GM18520 (cell line): ENCODE data around the gene SPATA31E1.
"Not testable (repeated sequence)": the region's sequence is repeated elsewhere in the genome, so short reads cannot be mapped to it uniquely, and the experiment has no call there.

Experiments used
- ATAC-seq: cut with Tn5 transposase; IDR thresholded peaks from one replicate; pipeline ENCODE4 v1.9.1; 2021; ENCODE audit not compliant: unreplicated experiment

Gene SPATA31E1

DNA sequence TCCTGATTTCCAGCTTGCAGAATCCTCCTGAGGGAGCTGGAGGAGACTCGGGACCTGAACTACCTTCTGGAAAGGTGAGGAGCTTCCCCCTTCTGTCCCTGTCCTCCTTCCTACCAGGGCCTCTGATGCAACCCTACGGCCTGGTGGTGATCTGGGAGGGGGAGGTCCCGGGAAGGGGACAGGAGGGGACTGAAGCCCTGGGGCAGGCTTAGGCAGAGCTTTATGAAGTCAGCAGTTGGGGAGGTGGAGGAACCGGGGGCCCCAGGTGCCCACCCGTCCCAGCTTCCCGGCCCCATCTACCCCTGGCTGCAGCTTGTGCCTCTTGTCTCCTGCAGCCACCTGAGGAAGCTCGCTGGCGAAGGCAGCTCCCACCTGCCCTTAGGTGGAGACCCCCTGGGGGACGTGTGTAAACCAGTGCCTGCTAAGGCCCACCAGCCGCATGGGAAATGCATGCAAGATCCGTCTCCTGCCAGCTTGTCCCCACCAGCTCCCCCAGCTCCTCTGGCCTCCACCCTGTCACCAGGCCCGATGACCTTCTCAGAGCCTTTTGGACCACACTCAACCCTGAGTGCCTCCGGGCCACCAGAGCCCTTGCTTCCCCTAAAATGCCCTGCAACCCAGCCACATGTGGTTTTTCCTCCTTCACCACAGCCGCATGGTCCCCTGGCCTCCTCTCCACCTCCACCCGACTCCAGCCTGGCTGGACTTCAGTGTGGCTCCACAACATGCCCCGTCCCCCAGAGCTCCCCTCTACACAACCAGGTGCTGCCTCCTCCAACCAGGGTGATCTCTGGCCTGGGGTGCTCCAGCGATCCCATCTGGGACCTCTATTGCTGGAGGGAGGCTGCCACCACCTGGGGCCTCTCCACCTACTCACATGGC is 2.1 kb downstream of the SPATA31E1 start:
- no peak for ATAC-seq

DNA sequence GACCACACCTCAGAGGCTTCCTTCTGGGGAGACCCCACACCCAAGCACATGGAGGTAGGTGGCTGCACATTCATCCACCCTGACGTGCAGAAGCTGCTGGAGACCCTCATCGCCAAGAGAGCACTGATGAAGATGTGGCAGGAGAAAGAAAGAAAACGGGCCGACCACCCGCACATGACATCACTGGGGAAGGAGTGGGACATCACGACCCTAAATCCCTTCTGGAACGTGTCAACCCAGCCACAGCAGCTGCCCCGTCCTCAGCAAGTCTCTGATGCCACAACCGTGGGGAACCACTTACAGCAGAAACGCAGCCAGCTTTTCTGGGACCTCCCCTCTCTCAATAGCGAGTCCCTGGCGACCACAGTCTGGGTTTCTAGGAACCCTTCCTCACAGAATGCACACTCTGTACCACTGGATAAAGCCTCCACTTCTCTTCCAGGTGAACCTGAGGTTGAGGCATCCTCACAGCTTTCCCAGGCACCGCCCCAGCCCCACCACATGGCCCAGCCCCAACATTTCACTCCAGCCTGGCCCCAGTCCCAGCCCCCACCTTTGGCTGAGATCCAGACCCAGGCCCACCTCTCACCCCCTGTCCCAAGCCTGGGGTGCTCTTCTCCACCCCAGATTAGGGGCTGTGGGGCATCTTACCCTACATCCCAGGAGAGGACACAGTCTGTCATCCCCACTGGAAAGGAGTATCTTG is 3.0 kb downstream of the SPATA31E1 start:
- no peak for ATAC-seq

DNA sequence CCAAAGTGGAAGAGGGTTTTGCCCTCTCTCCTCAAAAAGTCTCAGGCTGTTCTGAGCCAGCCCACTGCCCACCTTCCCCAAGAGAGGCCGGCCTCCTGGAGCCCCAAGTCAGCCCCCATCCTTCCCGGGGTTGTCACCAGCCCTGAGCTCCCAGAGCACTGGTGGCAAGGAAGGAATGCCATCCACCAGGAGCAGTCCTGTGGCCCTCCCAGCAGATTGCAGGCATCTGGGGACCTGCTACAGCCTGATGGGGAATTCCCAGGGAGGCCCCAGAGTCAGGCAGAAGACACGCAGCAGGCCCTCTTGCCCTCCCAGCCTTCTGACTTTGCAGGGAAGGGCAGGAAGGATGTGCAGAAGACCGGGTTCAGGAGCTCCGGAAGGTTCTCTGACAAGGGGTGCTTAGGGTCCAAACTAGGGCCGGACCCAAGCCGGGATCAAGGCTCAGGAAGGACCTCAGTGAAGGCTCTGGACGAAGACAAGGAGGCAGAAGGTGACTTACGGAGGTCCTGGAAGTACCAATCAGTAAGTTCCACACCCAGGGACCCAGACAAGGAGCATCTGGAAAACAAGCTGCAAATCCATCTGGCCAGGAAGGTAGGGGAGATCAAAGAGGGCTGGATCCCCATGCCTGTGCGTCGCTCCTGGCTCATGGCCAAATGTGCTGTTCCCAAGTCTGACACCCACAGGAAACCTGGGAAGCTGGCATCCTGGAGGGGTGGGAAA is 3.7 kb downstream of the SPATA31E1 start:
- ATAC-seq = no peak

DNA sequence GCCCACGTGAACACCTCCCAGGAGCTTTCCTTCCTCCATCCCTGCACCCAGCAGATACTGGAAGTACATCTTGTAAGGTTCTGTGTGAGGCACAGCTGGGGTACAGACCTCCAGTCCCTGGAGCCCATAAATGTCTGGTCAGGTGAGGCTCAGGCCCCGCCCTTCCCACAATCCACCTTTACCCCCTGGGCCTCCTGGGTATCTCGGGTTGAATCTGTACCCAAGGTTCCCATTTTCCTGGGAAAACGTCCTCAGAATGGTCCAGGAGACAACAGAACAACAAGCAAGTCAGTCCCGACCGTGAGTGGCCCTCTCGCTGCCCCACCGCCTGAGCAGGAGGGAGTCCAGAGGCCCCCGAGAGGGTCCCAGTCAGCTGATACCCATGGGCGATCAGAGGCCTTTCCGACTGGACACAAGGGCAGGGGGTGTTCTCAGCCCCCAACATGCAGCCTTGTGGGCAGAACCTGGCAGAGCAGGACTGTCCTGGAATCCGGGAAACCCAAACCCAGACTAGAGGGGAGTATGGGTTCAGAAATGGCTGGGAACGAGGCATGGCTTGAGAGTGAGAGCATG is 4.3 kb downstream of the SPATA31E1 start:
- ATAC-seq = no peak

DNA sequence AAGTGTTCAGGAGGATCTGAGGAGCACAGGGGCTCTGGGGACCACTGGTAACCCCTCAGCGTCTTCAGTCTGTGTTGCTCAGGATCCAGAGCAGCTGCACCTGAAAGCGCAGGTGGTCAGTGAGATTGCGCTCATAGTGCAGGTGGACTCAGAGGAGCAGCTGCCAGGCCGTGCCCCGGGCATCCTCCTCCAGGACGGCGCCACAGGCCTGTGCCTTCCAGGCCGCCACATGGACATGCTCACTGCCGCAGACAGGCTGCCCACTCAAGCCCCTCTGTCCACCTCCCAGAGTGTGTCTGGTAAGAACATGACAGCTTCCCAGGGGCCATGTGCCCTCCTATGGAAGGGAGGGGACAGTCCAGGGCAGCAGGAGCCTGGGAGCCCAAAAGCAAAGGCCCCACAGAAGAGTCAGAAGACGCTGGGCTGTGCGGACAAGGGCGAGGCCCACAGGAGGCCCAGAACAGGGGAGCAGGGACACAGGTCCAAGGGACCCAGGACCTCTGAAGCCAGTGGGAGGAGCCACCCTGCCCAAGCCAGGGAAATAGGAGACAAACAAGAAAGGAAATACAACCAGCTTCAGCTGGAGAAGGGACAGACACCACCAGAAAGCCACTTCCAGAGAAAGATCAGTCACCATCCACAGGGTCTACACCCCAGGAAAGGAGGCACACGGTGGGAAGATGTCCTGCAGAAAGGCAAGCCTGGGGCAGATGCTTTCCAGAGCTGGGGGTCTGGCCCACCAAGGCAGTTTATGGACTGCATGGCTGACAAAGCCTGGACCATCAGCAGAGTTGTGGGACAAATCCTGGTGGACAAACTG is 5.2 kb downstream of the SPATA31E1 start:
- ATAC-seq = no peak

DNA sequence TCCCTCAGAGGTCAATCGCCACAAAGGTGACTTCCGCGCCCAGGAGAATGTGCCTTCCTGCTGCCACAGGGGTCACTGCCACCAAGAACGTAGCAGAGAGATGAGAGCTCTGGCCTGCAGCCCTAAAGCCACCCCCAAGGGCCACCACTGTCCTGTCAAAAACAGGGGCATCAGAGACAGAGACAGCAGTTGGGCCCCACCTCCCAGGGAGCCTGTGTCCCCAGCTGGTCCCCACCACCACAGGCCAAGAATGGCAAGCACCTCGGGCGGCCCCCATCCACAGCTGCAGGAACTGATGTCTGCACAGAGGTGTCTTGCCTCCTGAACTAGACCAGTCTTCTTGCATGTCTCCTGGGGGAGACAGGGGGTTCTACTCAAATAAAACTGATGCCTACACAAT is 5.8 kb downstream of the SPATA31E1 start:
- ATAC-seq = no peak

DNA sequence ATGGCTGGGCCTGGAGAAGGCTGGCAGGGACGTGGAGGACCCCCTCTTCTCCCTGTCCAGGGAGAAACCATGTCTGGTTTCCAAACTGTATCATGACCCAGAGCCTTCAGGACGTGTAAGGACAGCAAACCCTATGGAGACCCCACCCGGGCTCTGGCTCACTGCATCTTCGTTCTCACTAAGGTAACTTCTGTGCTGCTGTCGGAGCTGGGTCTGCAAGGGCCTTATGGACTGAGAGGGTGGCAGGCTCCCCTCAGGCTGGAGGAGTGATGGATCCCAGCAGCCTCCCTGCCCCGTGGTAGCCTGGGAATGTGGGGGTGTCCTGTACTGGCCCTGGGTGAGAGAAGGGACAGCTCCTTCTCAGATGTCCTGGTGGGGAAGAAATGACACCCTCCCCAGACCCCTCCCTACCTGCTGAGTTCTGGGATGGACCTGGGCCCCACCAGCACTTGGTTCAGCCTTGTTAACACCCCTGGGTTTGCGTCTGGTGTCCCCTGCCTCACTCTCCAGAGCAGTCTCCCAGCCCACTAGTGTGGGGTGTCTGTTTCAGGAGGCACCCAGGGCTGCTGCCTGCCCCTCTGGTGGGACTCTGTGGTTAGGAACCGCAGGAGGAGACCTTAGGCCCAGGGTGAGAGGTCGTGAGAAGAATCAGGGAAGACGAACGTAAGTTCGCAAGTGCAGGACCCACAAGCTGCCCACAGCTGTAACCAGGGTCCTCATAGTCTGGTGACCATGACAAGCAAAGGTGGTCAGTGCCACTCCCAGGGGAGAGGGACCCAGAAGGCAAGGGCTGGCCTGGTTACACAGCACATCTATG is 6.6 kb downstream of the SPATA31E1 start:
- ATAC-seq = no peak

DNA sequence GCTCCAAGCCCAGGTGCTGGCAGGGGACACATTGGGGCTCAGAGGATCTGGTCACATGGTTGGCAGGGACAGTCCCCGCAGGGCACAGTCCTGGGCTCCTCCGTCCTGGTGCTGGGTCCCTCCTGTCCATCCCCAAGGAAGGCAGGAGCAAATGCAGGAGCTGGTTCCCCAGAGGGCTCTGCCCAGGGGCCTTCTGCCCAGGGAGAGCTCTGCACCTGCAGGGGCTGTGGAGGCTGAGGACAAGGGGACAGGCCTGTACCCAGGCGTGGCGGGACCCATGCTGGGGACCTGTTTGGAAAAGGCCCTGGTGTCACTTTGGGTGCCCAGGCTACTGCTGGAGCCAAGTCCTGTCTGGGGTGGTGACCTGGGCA is 7.2 kb downstream of the SPATA31E1 start:
- no peak for ATAC-seq

DNA sequence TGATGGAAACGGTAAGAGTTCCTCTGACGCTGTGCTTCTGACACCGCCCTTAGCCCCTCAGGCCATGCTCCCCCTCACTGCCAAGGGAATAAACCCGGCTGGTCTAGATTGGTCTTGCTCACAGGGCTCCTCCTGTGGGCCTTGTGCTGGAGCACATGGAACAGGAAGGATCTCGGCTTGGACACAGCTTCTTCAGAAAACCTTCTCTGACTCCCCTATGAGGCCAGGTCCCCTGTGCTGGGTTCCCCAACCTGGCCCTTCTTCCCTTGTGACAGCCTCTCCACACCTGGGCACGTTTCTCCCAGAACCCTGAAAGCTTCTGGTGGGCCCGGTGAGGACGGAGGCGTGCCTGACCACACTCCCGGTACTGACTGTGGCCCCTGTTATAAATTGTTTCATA is 8.2 kb downstream of the SPATA31E1 start:
- ATAC-seq = no peak

DNA sequence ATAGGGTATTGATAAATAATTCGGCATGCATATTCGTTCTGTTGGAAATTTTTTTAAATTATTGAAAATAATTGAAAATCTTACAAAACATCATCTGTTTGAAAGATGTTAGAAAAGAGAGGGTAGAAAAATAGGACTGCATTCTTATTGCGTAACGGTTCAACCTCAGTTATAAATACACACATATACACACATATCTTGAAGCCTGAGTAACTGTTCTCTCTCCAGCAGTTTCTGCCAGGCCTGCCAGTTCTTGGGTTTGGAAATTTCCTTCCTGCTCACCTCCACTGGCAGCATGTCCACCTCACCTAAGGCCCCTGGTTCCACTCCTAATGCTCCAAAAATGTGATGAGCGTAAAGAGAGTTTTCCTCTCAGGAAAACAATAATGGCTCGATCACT is 9.1 kb downstream of the SPATA31E1 start:
- no peak for ATAC-seq

DNA sequence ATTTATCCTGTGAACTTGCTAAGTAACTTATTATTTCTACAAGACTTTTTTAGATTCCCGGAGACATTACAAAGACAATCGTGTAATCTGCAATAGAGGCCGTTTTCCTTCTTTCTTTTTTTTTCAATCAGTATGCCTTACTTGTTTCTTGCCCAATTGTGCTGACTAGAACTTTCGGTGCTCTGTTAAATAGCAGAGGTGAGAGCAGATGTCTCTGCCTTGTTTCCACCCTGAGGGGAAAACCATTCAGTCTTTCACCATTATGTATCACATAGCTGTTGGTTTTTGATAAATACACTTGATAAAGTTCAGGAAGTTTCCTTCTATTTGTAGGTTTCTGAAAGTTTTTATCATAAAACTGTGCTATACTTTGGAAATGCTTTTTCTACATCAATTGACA is 10.3 kb downstream of the SPATA31E1 start:
- no peak for ATAC-seq

DNA sequence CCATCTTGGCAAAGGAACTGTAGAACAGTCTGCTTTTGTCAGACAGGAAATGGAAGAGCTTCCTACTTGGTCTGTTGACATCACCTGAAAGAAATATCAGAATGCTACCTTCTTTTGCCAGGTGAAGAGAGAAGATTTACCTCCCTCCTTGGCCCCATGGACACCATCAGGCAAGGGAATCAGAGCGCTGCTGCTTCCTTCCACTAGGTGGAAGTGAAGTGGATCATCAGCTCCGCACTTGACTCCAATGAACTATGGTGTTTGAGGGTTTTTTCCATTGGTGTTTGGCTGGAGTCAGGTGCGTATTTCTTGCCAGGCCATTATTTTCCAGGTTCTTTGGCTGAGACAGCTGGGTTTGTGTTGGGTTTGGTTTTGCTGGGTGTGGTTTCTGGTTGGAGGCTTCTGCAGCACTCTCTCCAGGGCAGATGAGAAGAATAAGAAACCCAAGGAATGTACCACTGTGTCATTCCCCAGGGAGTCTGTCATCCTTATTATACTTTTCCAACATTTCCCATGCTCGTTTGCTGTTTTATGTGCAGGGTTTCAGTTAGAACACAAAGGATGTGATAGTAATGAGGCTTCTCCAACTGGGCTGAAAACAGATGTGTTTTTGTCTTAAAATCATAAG is 12.4 kb downstream of the SPATA31E1 start:
- ATAC-seq = no peak

DNA sequence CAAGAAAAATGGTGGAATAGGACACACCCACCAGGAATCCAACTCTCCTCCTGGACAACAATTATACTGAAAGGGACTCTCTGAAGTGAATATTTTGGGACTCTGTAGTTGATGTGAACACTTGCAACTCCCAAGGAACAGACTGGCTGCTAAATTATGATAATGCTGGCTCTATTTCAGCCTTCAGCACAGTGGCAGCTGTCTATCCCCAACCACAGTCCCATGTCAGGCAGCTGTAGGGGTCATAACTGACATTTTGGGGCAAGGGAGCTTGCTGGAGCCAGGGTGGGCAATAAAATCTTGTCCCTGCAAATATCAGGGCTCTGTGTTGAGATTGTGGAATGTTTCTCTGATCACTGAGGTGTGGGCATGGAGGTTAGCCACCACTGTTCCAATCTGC is 14.2 kb downstream of the SPATA31E1 start:
- no peak for ATAC-seq

DNA sequence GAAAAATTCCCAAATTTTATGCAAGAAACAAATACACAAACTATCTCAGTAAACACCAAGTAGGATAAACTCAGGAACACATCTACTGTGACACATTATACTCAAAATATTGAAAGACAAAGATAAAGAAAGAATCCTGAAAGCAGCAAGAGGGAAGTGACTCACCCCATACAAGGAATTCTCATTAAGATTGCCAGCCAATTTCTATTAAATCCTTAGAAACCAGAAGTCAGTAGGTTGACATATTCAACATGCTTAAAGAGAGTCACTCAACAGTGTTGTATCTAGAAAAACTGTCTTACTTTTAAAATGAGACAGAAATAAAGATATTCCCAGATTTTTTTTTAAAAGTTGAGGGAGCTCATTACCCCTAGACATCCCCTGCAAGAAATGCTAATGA is 15.5 kb downstream of the SPATA31E1 start:
- no peak for ATAC-seq

DNA sequence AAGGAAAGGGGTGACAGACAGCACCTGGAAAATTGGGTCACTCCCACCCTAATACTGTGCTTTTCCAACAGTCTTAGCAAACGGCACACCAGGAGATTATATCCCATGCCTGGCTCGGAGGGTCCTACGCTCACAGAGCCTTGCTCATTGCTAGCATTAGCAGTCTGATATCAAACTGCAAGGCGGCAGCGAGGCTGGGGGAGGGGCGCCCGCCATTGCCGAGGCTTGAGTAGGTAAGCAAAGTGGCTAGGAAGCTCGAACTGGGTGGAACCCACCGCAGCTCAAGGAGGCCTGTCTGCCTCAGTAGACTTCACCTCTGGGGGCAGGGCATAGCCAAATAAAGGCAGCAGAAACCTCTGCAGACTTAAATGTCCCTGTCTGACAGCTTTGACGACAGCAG is 19.7 kb downstream of the SPATA31E1 start:
- ATAC-seq = not testable (repeated sequence)

DNA sequence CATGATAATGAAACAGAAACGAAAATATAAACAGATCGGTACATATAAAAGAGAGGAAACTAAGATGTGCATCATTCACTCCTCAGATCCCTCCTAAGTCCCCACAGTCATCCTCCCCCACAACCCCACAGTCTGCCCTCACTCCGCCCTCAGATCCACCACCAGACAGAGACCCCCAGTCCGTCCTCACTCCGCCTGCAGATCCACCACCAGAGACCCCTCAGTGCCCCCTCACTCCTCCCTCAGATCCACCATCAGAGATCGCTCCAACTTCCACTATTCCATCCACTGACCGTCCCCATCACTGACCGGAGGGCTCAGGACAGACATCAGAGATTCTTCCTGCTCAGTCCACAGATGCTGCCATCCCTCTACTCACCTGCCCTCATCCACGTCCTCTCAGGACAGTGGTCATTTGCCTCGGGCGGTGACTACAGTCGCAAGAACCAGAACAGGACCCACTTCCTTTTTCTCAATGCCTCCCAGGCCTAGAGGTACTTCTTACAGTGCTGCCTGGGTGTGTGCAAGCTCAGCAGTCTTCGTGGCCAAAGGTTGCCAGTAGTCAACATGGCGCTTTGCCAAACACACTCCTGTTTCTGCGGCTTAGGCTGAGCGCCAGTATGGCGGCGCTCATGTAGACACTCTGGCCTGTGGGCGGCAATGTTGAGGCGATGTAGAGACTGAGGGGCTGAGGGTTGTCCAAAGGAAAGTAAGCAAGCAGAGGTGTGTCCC is 26.8 kb downstream of the SPATA31E1 start:
- ATAC-seq = no peak

DNA sequence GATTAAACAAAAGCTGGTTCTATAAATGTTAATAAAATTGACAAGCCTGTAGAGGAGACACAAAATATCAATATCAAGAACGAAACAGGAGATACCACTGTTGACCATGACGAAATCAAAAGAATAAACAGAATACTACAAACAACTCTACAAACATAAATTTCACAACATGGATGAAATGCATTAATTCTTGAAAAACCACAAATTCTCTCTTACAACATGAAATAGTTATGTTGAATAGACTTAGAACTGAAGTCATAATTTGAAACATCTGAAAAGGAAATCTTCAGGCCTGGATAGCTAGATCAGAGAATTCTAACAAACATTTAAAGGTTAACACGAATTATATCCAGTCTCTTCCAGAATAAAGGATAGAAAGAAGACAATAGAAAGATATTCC is 28.1 kb downstream of the SPATA31E1 start:
- no peak for ATAC-seq

DNA sequence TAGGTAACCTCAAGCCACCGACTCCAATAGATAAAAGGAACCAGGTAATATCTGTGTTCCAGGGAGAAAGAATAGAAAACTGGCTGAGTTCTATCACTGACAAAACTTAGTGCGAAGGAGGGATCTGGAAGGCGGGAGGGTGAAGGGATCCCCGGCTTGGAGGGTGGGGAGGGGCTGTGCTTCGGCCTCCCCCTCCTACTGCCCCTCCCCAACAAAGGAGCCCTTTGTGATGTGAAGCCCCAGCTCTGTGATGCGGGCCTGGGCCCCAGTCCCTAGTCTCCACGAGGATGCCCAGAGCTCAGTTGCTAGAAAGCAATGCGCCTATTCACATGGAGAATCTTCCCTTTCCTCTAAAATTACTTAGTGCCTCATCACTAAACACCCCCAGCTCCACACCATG is 35.0 kb downstream of the SPATA31E1 start, which contains the start of gene SPATA31C1:
Gene SPATA31C1, plus strand, starts transcription at position 301 of the 400 bp plus-strand sequence.
- not testable (repeated sequence) for ATAC-seq
